Lower lobe of right lung (tissue), 2 donors: Measurements from ENCODE around the gene PYCARD. TPM values are rescaled to one million over a fixed set of nuclear protein-coding genes. Genes with fewer than 3 reads are reported as not detected.

Experiments used
- ATAC-seq, 2 donors: fragments of 200-7000 bp; cut with Tn5 transposase; one replicate each; pipeline ENCODE4 v1.9.1; 2020 to 2022; ENCODE audit warnings: mild to moderate bottlenecking in 2 of 2, moderate library complexity in 2 of 2
- DNase-seq: peaks from one replicate; pipeline ENCODE4 v3.0.0-alpha.2; 2020
- H3K27ac ChIP-seq: fragments of 200-600 bp; one replicate; pipeline ENCODE4 v1.8.0; 2022
- H3K27me3 ChIP-seq: fragments of 200-600 bp; one replicate; pipeline ENCODE4 v1.8.0; 2022; ENCODE audit warnings: low read depth
- H3K36me3 ChIP-seq: fragments of 200-600 bp; one replicate; pipeline ENCODE4 v1.8.0; 2022; ENCODE audit warnings: mild to moderate bottlenecking
- H3K4me1 ChIP-seq: fragments of 200-600 bp; one replicate; pipeline ENCODE4 v1.8.0; 2022
- H3K4me3 ChIP-seq: fragments of 200-600 bp; one replicate; pipeline ENCODE4 v1.8.0; 2022; ENCODE audit warnings: mild to moderate bottlenecking
- H3K9me3 ChIP-seq: fragments of 200-600 bp; one replicate; pipeline ENCODE4 v1.8.0; 2022
- intact Hi-C: fragments of 100-400 bp; cut with DNase I; formaldehyde crosslinking; loops from one replicate; pipeline ENCODE4 v1.11.0; 2022
- total RNA-seq: library from RNA; stranded (reverse); fragmentation: NEBNext Ultra II Directional; extraction: Animal tissue kit (Norgen Biotek cat#: 25700); gene quantifications from one replicate; pipeline ENCODE4 v1.2.1, GENCODE V29; 2021
- TF ChIP-seq, protein P1 (sequence below): fragments of 200-600 bp; IDR thresholded peaks from one replicate; pipeline ENCODE4 v1.8.0; 2022; ENCODE audit warnings: antibody characterized with exemption, mild to moderate bottlenecking
- donor health status: DM: no; HTN: yes; CAD: no; lungs with severe emphysema.

The PYCARD gene
- total RNA-seq, 1 donor from 2014 or later = 82.0 TPM

DNA sequence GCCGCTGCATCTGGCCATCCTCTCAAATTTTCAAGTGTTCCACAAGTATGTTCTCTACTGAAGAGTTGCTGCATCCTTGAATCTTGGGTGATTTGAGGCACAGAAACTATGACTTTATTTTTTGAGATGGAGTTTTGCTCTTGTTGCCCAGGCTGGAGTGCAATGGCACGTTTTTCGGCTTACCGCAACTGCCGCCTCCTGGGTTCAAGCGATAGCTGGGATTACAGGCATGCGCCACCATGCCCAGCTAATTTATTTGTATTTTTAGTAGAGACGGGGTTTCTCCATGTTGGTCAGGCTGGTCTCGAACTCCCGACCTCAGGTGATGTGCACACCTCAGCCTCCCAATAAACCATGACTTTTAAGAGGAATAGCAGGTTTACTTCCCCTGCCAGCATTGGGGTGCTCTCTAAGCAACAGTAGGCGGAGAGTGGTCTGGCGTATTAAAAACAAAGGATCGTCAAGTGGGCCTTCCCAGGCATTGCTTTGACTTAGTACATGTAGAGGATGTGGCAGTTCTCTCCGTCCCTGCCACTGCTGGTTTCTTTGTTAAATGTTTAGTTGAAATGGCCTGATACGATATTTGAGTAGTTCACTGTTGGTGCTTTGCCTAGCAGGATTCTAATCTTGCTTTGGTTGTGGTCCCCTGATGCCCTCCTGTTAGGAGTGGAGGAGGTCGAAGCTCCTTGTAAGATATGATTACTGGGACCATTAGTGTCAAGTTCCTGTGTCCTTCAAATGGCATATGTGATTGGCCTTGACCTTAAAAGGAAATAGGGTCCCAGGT is 9.5 kb downstream of the PYCARD start:
- H3K36me3 ChIP-seq = peaks cover 98% of the 10 kb centered on the region
- no peaks in the 10 kb centered on the region for H3K4me1 ChIP-seq
- H3K9me3 ChIP-seq = no peaks in the 10 kb centered on the region
- no peaks in the 10 kb centered on the region for H3K27me3 ChIP-seq
- no peak overlapping the region for H3K27ac ChIP-seq
- ATAC-seq (no peak), DNase-seq (no peak)
- TF ChIP-seq, protein P1, sequence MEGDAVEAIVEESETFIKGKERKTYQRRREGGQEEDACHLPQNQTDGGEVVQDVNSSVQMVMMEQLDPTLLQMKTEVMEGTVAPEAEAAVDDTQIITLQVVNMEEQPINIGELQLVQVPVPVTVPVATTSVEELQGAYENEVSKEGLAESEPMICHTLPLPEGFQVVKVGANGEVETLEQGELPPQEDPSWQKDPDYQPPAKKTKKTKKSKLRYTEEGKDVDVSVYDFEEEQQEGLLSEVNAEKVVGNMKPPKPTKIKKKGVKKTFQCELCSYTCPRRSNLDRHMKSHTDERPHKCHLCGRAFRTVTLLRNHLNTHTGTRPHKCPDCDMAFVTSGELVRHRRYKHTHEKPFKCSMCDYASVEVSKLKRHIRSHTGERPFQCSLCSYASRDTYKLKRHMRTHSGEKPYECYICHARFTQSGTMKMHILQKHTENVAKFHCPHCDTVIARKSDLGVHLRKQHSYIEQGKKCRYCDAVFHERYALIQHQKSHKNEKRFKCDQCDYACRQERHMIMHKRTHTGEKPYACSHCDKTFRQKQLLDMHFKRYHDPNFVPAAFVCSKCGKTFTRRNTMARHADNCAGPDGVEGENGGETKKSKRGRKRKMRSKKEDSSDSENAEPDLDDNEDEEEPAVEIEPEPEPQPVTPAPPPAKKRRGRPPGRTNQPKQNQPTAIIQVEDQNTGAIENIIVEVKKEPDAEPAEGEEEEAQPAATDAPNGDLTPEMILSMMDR = no peak
- intact Hi-C loops = no loop called here
- no peak overlapping the region for H3K4me3 ChIP-seq

DNA sequence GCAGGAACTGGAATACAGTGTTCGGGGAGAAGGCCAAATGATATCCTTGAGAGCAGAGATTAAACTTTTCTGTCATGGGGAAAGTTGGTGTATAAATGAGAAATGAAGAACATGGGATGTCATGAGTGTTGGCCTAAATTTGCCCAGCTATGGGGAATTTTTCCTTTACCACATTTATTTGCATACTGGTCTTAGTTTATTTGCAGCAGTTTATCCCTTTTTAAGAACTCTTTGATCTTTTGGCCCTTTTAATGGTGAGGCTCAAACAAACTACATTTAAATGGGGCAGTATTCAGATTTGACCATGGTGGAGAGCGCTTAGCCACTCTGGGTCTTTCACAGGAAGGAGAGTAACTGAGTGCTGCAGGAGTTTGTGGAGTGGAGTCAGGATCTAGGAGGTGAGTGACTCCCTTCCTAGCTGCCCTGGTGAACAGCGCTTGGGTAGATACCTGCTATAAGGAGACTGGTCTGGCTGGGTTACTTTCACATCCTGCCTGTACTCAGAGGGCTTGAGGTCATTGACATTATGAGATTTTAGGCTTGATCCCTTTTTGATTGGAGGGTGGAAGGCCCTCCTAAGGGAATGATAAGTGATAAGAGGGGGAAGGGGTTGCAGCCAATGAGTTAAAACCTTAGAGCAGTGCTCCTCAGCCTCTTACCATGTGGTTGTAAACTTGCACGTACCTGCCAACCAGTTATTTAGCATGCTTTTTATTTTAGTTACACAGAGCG is 10.7 kb downstream of the PYCARD start:
- no peak for DNase-seq
- no peak overlapping the region for H3K27ac ChIP-seq

DNA sequence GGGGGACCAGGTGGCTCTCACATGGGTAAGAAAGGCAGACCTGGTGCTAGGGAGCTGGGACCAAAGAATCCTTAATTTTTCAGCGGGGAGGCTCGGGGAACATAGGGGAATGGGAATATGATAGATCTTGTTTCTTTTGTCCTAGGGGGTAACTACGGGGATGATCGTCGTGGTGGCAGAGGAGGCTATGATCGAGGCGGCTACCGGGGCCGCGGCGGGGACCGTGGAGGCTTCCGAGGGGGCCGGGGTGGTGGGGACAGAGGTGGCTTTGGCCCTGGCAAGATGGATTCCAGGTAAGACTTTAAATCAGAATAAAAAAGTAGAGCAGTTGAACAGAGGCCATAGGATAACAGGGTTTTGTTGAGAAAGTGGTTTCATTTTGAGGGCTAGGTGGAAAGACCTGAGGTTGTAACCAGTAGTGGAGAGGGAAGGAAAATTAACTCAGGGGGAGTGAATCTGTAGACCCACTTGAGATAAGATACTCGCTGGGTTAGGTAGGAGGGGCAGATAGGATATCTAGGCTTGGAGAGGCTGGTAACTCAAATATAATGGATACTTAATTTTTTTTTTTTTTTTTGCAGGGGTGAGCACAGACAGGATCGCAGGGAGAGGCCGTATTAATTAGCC is 11.6 kb downstream of the PYCARD start:
- Histone ChIP-seq H3K27ac (no peak overlapping the region), H3K27me3 (no peaks in the 10 kb centered on the region), H3K4me3 (no peak overlapping the region), H3K9me3 (no peaks in the 10 kb centered on the region), H3K4me1 (peaks cover 6% of the 10 kb centered on the region), H3K36me3 (peaks cover 100% of the 10 kb centered on the region)
- intact Hi-C loops = no loop called here
- DNase-seq = no peak
- no peak for ATAC-seq
- TF ChIP-seq, protein P1 = no peak

More for the DNA sequence above, 10.7 kb downstream of the PYCARD start:
- no peak for ATAC-seq
- Histone ChIP-seq H3K4me3 (no peak overlapping the region), H3K27me3 (no peaks in the 10 kb centered on the region), H3K36me3 (peaks cover 100% of the 10 kb centered on the region), H3K9me3 (no peaks in the 10 kb centered on the region), H3K4me1 (peaks cover under 1% of the 10 kb centered on the region)
- TF ChIP-seq, protein P1 = no peak
- intact Hi-C loops = no loop called here

GRCh38 chr16:31190061-31190460 is 12.5 kb downstream of the PYCARD start:
- Histone ChIP-seq H3K36me3 (peaks cover 100% of the 10 kb centered on the region), H3K9me3 (no peaks in the 10 kb centered on the region), H3K4me1 (peaks cover 6% of the 10 kb centered on the region), H3K4me3 (no peak overlapping the region), H3K27ac (no peak overlapping the region), H3K27me3 (no peaks in the 10 kb centered on the region)
- TF ChIP-seq, protein P1 = no peak
- ATAC-seq (no peak), DNase-seq (no peak)
- intact Hi-C loops = no loop called here

DNA sequence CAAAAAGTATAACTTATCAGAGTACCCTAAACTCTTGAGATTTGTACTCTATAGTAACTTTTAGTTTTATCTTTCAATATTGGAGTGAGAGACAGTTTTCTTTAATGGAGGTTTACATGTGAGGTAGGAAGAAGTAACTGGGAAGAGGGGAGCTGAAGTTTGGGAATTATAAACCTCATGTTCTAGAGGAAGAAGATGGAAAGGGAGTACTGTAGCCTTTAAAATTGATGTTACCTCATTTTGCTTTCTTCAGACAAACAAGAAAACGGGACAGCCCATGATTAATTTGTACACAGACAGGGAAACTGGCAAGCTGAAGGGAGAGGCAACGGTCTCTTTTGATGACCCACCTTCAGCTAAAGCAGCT is 13.2 kb downstream of the PYCARD start:
- Histone ChIP-seq H3K4me1 (peaks cover 6% of the 10 kb centered on the region), H3K4me3 (no peak overlapping the region), H3K27ac (no peak overlapping the region), H3K9me3 (no peaks in the 10 kb centered on the region), H3K36me3 (peaks cover 100% of the 10 kb centered on the region), H3K27me3 (no peaks in the 10 kb centered on the region)
- ATAC-seq (no peak), DNase-seq (no peak)
- TF ChIP-seq, protein P1 = no peak
- intact Hi-C loops = no loop called here
